HepG2 (cell line): ENCODE results near the gene SPTBN4. TPM values are rescaled to one million over a fixed set of nuclear protein-coding genes. Genes with fewer than 3 reads are reported as not detected.
A peak's percentile ranks its signal among the peaks of the same experiment; 100 is the strongest.

Experiments used
- ATAC-seq: fragments of 200-7000 bp; cut with Tn5 transposase; 3 replicates; pipeline ENCODE4 v1.9.1; 2020; ENCODE audit warnings: mild to moderate bottlenecking, moderate library complexity
- BruUV-seq: library from RNA; stranded (reverse); fragments of 400-500 nt; replicated peaks from 2 replicates; lab custom pipeline; 2021; lab: Mats Ljungman, UMichigan
- CTCF ChIA-PET: fragments of 300-600 bp; formaldehyde crosslinking; extraction: SDS; loops from one replicate; lab custom pipeline; 2021; ENCODE audit warnings: low total read pairs, inconsistent platforms, low intra/inter-chr PET ratio; lab: Yijun Ruan, JAX
- POLR2A ChIA-PET: fragments of 350-600 bp; sonication (Branson Sonifier 250); formaldehyde crosslinking; loops from one replicate; lab custom pipeline; 2020; ENCODE audit warnings: antibody characterized with exemption, inconsistent platforms; lab: Yijun Ruan, JAX
- DNase-seq: peaks from one replicate; pipeline ENCODE4 v3.0.0-alpha.2; 2015; ENCODE audit warnings: low spot score
- FAIRE-seq: peaks from 3 replicates; lab custom pipeline; 2011; peaks lifted over from hg19 to GRCh38; lab: Jason Lieb, UNC
- H2AFZ ChIP-seq: one replicate; pipeline ENCODE4 v1.6.1; 2011; ENCODE audit warnings: low read length, inconsistent platforms
- H3K27ac ChIP-seq: fragments of 300-600 bp; 3 replicates; pipeline ENCODE4 v1.8.0; 2011; ENCODE audit warnings: mixed run types, mild to moderate bottlenecking, mixed read lengths, low read length, inconsistent platforms; ENCODE audit not compliant: insufficient read depth; ENCODE audit errors: extremely low read length
- H3K27me3 ChIP-seq, 2 experiments: fragments of 200-600 bp in 1 of 2; 2 replicates in 1 of 2; 3 replicates in 1 of 2; pipeline versions ENCODE4 v1.6.0 to v1.8.0; 2011; ENCODE audit warnings: low read length in 2 of 2, mild to moderate bottlenecking in 2 of 2, moderate library complexity in 2 of 2, inconsistent platforms in 1 of 2; ENCODE audit not compliant: insufficient read depth in 2 of 2, control insufficient read depth in 1 of 2
- H3K36me3 ChIP-seq, 2 experiments: fragments of 200-600 bp in 1 of 2; replicated peaks in 1 of 2; 2 replicates in 1 of 2; 3 replicates in 1 of 2; pipeline versions ENCODE4 v1.5.1 to v1.8.0; 2011; ENCODE audit warnings: low read length in 2 of 2, inconsistent platforms in 1 of 2; ENCODE audit not compliant: insufficient read depth in 2 of 2, control insufficient read depth in 1 of 2
- H3K4me1 ChIP-seq: 2 replicates; pipeline ENCODE4 v1.5.1; 2012; ENCODE audit warnings: low read length, inconsistent platforms; ENCODE audit not compliant: insufficient read depth
- H3K4me2 ChIP-seq: 2 replicates; pipeline ENCODE4 v1.6.0; 2011; ENCODE audit warnings: low read depth, low read length, inconsistent platforms
- H3K4me3 ChIP-seq, 3 experiments: fragments of 200-600 bp in 1 of 3; sonication (generic), shearing (Covaris generic) in 1 of 3; replicated peaks in 1 of 3; 2 replicates each; pipeline ENCODE4 v1.5.1; 2011 to 2016; ENCODE audit warnings: low read length in 3 of 3, inconsistent platforms in 2 of 3, low read depth in 2 of 3, mild to moderate bottlenecking in 2 of 3, control low read depth in 1 of 3, mixed read lengths in 1 of 3; ENCODE audit not compliant: insufficient read depth in 1 of 3
- H3K79me2 ChIP-seq: one replicate; pipeline ENCODE4 v1.6.1; 2011; ENCODE audit warnings: low read length, inconsistent platforms; ENCODE audit not compliant: insufficient read depth
- H3K9ac ChIP-seq: 2 replicates; pipeline ENCODE4 v1.6.0; 2011; ENCODE audit warnings: mild to moderate bottlenecking, low read depth, low read length, inconsistent platforms; ENCODE audit not compliant: insufficient read depth
- H3K9me3 ChIP-seq: 2 replicates; pipeline ENCODE4 v1.5.1; 2012; ENCODE audit warnings: mild to moderate bottlenecking, low read length
- H4K20me1 ChIP-seq: 2 replicates; pipeline ENCODE4 v1.6.0; 2011; ENCODE audit warnings: inconsistent platforms, mild to moderate bottlenecking, low read length, moderate library complexity; ENCODE audit not compliant: insufficient read depth
- CCAR2 ChIP-seq: fragments of 200-400 bp; formaldehyde crosslinking; optimal IDR thresholded peaks from 2 replicates; pipeline ENCODE3; 2018; ENCODE audit warnings: low read depth, mild to moderate bottlenecking, low read length, moderate library complexity
- DNMT1 ChIP-seq: sonication (generic); formaldehyde crosslinking; IDR thresholded peaks from 2 replicates; pipeline ENCODE4 v1.5.1; 2020; ENCODE audit warnings: mild to moderate bottlenecking, missing genetic modification reagents
- ETV5 ChIP-seq: IDR thresholded peaks from 2 replicates; pipeline ENCODE4 v1.6.1; 2018; ENCODE audit warnings: missing biosample characterization, missing genetic modification reagents, inconsistent platforms, borderline replicate concordance
- EZH2 ChIP-seq: conservative IDR thresholded peaks from 2 replicates; pipeline ENCODE4 v1.6.1; 2012; ENCODE audit warnings: mild to moderate bottlenecking, low read depth, low read length, moderate library complexity
- HIC2 ChIP-seq: sonication (generic); formaldehyde crosslinking; IDR thresholded peaks from 2 replicates; pipeline ENCODE4 v1.9.0; 2022; ENCODE audit warnings: low read depth, missing genetic modification reagents
- HNRNPL ChIP-seq: fragments of 200-400 bp; formaldehyde crosslinking; IDR thresholded peaks from 2 replicates; pipeline ENCODE4 v1.6.1; 2017; ENCODE audit warnings: mild to moderate bottlenecking, low read depth, low read length
- PRPF4 ChIP-seq: fragments of 200-400 bp; formaldehyde crosslinking; IDR thresholded peaks from 2 replicates; pipeline ENCODE4 v1.6.1; 2016; ENCODE audit warnings: low read length, low read depth; ENCODE audit not compliant: poor library complexity, severe bottlenecking
- TBL1XR1 ChIP-seq: fragments of 150-350 bp; IDR thresholded peaks from 2 replicates; pipeline ENCODE4 v1.6.1; 2014; ENCODE audit warnings: borderline replicate concordance, low read length; ENCODE audit not compliant: partially characterized antibody
- ZBED4 ChIP-seq: sonication (generic); formaldehyde crosslinking; IDR thresholded peaks from 2 replicates; pipeline ENCODE4 v1.4.0; 2020; ENCODE audit warnings: missing genetic modification reagents, borderline replicate concordance
- ZMAT5 ChIP-seq: sonication (generic); formaldehyde crosslinking; IDR thresholded peaks from 2 replicates; pipeline ENCODE4 v1.5.0; 2020; ENCODE audit warnings: mild to moderate bottlenecking, low read depth, missing genetic modification reagents, borderline replicate concordance
- ZNF564 ChIP-seq: sonication (generic); formaldehyde crosslinking; IDR thresholded peaks from 2 replicates; pipeline ENCODE4 v1.8.1; 2023; ENCODE audit warnings: mild to moderate bottlenecking, missing genetic modification reagents
- ZNF629 ChIP-seq: sonication (generic); formaldehyde crosslinking; conservative IDR thresholded peaks from 2 replicates; pipeline ENCODE4 v1.5.0; 2020; ENCODE audit warnings: missing genetic modification reagents
- WGBS: methylation state at CpG from one replicate; pipeline ENCODE4 v1.1.6; 2017; ENCODE audit warnings: low lambda C conversion rate; 5-methylcytosine and 5-hydroxymethylcytosine counted together
- in situ Hi-C: cut with HindIII; loops from 2 replicates; pipeline ENCODE4 v1.10.0; 2017; ENCODE audit warnings: low pct_unique_long_range_greater_than_20kb; ENCODE audit not compliant: extremely low pct_ligation_motif_present
- intact Hi-C: fragments of 100-400 bp; cut with micrococcal nuclease; formaldehyde crosslinking; loops from one replicate; pipeline ENCODE4 v1.10.0; 2022; ENCODE audit not compliant: unreplicated experiment
- polyA plus RNA-seq, 8 experiments: library from polyadenylated mRNA; depleted of rRNA in 3 of 8; stranded (reverse) in 7 of 8; unstranded in 1 of 8; fragments of >200 nt; fragmentation: Illumina TruSeq in 4 of 8; extraction: Trizol in 4 of 8; gene quantifications; 2 replicates each; pipeline versions ENCODE4 v1.2.1 to v1.2.3, GENCODE V29; 2011 to 2016; ENCODE audit warnings: low read depth in 4 of 8, missing spikeins in 1 of 8, mixed read lengths in 1 of 8; ENCODE audit not compliant: insufficient read depth in 1 of 8
- total RNA-seq, 5 experiments: library from RNA; depleted of rRNA; stranded (reverse); fragments of >200 nt; fragmentation: Illumina TruSeq; extraction: Trizol; gene quantifications; 2 replicates each; pipeline ENCODE4 v1.2.3, GENCODE V29; 2016; ENCODE audit warnings: low read depth in 1 of 5

Gene SPTBN4
- total and polyA plus RNA-seq, 2 of the 13 experiments (the other 11 are each of a cell fraction or from before 2014, with no cell fraction given): 0.11 TPM

GRCh38 chr19:40567750-40568494 lies 101.1 kb downstream of the SPTBN4 start:
- TF ChIP-seq TBL1XR1: no peak
- TF ChIP-seq ZNF629 (CRISPR knock-in tag): peak; percentile 48; the same call in 1 of the 2 replicates
- no peak for TF ChIP-seq ZBED4 (CRISPR knock-in tag)
- no peak for TF ChIP-seq HNRNPL
- TF ChIP-seq HIC2 (CRISPR knock-in tag): no peak
- no peak for TF ChIP-seq ZNF564 (CRISPR knock-in tag)
- no peak for TF ChIP-seq ETV5 (CRISPR knock-in tag)
- no peak for TF ChIP-seq PRPF4
- no peak for TF ChIP-seq CCAR2
- peak; percentile 56; the same call in 1 of the 2 replicates for TF ChIP-seq EZH2
- TF ChIP-seq ZMAT5 (CRISPR knock-in tag): no peak
- 0 out of 2 replicates have a peak, but pooled peaks have one; percentile 22 for TF ChIP-seq DNMT1 (CRISPR knock-in tag)
- H3K4me1 ChIP-seq: peaks cover 18% of the 10 kb centered on the region
- DNase-seq: no peak
- peaks cover 10 to 46% of the 10 kb centered on the region in 2 experiments for H3K27me3 ChIP-seq
- H3K4me3 ChIP-seq: peak overlapping the region in 1 of 3 experiments; percentile 23; a peak in 1 of 6 replicates
- WGBS: 35% methylated on average over 33 of the region's 70 CpGs
- ChIA-PET CTCF (no interaction called here), POLR2A (no interaction called here)
- no TSS peak for BruUV-seq
- peak overlapping the region; percentile 27; the same call in 1 of the 2 replicates for H3K4me2 ChIP-seq
- H2AFZ ChIP-seq: no peak overlapping the region
- intact Hi-C loops (no loop called here), in situ Hi-C loops (no loop called here)
- H3K27ac ChIP-seq: no peak overlapping the region
- no peaks in the 10 kb centered on the region for H4K20me1 ChIP-seq
- H3K9ac ChIP-seq: no peak overlapping the region
- no peaks in the 10 kb centered on the region for H3K79me2 ChIP-seq
- no peaks in the 10 kb centered on the region for H3K9me3 ChIP-seq
- no peaks in the 10 kb centered on the region for H3K36me3 ChIP-seq
- no peak for FAIRE-seq
- ATAC-seq: no peak
